T-helper 9 cell (primary cell): ENCODE measurements around the gene DCANP1.

ENCODE experiments used
- DNase-seq: peaks from one replicate; pipeline ENCODE4 v3.0.0-alpha.2; 2020

DCANP1 gene

GRCh38 chr5:135478938-135479337, 31.8 kb upstream of the DCANP1 start:
- DNase-seq: no peak

GRCh38 chr5:135477613-135478066, 30.5 kb upstream of the DCANP1 start:
- DNase-seq: no peak

GRCh38 chr5:135476615-135477581, 29.8 kb upstream of the DCANP1 start:
- no peak for DNase-seq

GRCh38 chr5:135473956-135474670, 27.0 kb upstream of the DCANP1 start:
- no peak for DNase-seq

GRCh38 chr5:135472141-135472540, 25.0 kb upstream of the DCANP1 start:
- DNase-seq: no peak

GRCh38 chr5:135471726-135472125, 24.6 kb upstream of the DCANP1 start:
- DNase-seq: no peak

- no peak for DNase-seq
These were observed 22.8 kb upstream of the DCANP1 start for GRCh38 chr5:135469911-135470310.

- DNase-seq: no peak
These were observed 21.4 kb upstream of the DCANP1 start for GRCh38 chr5:135468541-135468940.

GRCh38 chr5:135467871-135468485, 20.8 kb upstream of the DCANP1 start:
- DNase-seq: no peak

GRCh38 chr5:135467051-135467625, 20.0 kb upstream of the DCANP1 start:
- DNase-seq: no peak

- DNase-seq: peak; percentile 31
These were observed 19.3 kb upstream of the DCANP1 start for GRCh38 chr5:135466178-135467050.

- DNase-seq: no peak
These were observed 18.4 kb upstream of the DCANP1 start for GRCh38 chr5:135465391-135466122.

- peak; percentile 21 for DNase-seq
These were observed 15.2 kb upstream of the DCANP1 start for GRCh38 chr5:135462304-135462703.

- no peak for DNase-seq
These were observed 14.5 kb upstream of the DCANP1 start for GRCh38 chr5:135461481-135462151.

- no peak for DNase-seq
These were observed 13.3 kb upstream of the DCANP1 start for GRCh38 chr5:135460246-135461033.

- DNase-seq: no peak
These were observed 11.8 kb upstream of the DCANP1 start for GRCh38 chr5:135458921-135459331.

GRCh38 chr5:135458356-135458755, 11.2 kb upstream of the DCANP1 start:
- DNase-seq: no peak

- peak; percentile 38 for DNase-seq
These were observed 10.4 kb upstream of the DCANP1 start for GRCh38 chr5:135457424-135458071.
